Breast epithelium (tissue), 4 donors: ENCODE results near the gene C1RL. TPM values are rescaled to one million over a fixed set of nuclear protein-coding genes. Genes with fewer than 3 reads are reported as not detected.

ENCODE experiments used
- DNase-seq, 2 donors: peaks; one replicate each; pipeline ENCODE4 v3.0.0-alpha.2; 2019; ENCODE audit warnings: low spot score in 2 of 2
- H3K27ac ChIP-seq, 2 donors: fragments of 200-600 bp; sonication (generic) in 1 of 2; one replicate each; pipeline ENCODE4 v1.5.1; 2016 to 2019; ENCODE audit warnings: mild to moderate bottlenecking in 1 of 2
- H3K27me3 ChIP-seq, 2 donors: fragments of 200-600 bp; sonication (generic) in 1 of 2; one replicate each; pipeline versions ENCODE4 v1.5.1 to v1.6.0; 2017 to 2019; ENCODE audit warnings: control low read depth in 1 of 2, mild to moderate bottlenecking in 1 of 2
- H3K36me3 ChIP-seq: fragments of 200-600 bp; one replicate; pipeline ENCODE4 v1.5.1; 2019
- H3K4me1 ChIP-seq, 2 donors: fragments of 200-600 bp; sonication (generic); one replicate each; pipeline ENCODE4 v1.5.1; 2016 to 2019; ENCODE audit warnings: control low read depth in 1 of 2
- H3K4me3 ChIP-seq, 3 donors: fragments of 200-600 bp; sonication (generic); 1 replicate in 2 of 3; 2 replicates in 1 of 3; pipeline ENCODE4 v1.5.1; 2016 to 2019; ENCODE audit warnings: mild to moderate bottlenecking in 3 of 3, moderate library complexity in 2 of 3
- H3K9me3 ChIP-seq, 2 donors: fragments of 200-600 bp; sonication (generic) in 1 of 2; one replicate each; pipeline ENCODE4 v1.5.1; 2016 to 2019; ENCODE audit warnings: control low read depth in 1 of 2
- POLR2A ChIP-seq: fragments of 450-650 bp; IDR thresholded peaks from one replicate; pipeline ENCODE4 v1.6.1; 2016; ENCODE audit warnings: antibody characterized with exemption, mild to moderate bottlenecking, moderate library complexity
- POLR2AphosphoS5 ChIP-seq, 3 donors: sonication (generic); formaldehyde crosslinking; IDR thresholded peaks; one replicate each; pipeline ENCODE4 v1.6.1; 2017; ENCODE audit warnings: antibody characterized with exemption in 3 of 3
- intact Hi-C: fragments of 100-400 bp; cut with DNase I; formaldehyde crosslinking; loops from one replicate; pipeline ENCODE4 v1.15.1; 2023; ENCODE audit warnings: low total_unique reads
- total RNA-seq, 3 donors: library from RNA; depleted of rRNA; stranded (reverse); fragments of >200 nt; gene quantifications; one replicate each; pipeline ENCODE4 v1.1.0, GENCODE V29; 2016
- TF ChIP-seq, protein P1 (sequence below), 3 donors: fragments of 450-650 bp; IDR thresholded peaks; one replicate each; pipeline ENCODE4 v1.5.1; 2016 to 2017; ENCODE audit warnings: antibody characterized with exemption in 3 of 3, mild to moderate bottlenecking in 3 of 3, moderate library complexity in 3 of 3

Gene C1RL
- total RNA-seq, 3 donors from 2014 or later: 80.6 to 138 (median 124) TPM

DNA sequence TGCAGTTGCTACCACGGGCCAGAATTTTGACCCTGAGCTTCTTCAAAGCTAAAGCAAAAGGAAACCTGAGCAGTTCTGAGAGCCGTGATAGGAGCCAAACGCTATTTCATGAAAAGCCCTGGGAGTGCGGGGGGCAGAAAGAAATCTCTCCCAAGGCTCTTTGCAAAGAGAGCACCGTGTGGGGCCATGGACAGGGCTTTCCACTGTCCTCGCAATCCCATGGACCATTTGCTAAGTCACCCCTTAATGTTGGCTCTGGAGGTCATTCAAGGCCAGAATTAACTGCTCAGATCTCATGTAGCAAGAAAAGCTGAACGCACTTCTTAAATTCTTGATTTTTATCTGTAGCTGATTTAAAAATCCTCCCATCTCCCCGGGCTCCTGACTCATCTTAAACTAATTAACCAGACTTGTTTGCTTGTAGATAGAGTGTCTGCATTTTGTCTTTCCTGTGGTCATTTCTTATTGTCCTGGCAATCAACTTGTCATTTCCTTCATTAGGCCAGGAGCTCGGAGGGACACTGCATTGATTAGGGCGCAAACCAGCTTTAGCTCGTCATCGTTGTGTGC, 46.0 kb upstream of the C1RL start:
- Histone ChIP-seq H3K4me3 (peak overlapping the region in 1 of 3 donors; percentile 14), H3K9me3 (no peaks in the 10 kb centered on the region), H3K27ac (peak overlapping the region; percentile 80 to 92), H3K27me3 (no peaks in the 10 kb centered on the region), H3K4me1 (peaks cover 8 to 14% of the 10 kb centered on the region in 2 donors), H3K36me3 (no peaks in the 10 kb centered on the region)
- no peak for DNase-seq
- intact Hi-C loops: no loop called here
- TF ChIP-seq POLR2AphosphoS5 (IDR thresholded peaks at IDR 0.05): no peak
- TF ChIP-seq POLR2A: no peak
- TF ChIP-seq, protein P1, sequence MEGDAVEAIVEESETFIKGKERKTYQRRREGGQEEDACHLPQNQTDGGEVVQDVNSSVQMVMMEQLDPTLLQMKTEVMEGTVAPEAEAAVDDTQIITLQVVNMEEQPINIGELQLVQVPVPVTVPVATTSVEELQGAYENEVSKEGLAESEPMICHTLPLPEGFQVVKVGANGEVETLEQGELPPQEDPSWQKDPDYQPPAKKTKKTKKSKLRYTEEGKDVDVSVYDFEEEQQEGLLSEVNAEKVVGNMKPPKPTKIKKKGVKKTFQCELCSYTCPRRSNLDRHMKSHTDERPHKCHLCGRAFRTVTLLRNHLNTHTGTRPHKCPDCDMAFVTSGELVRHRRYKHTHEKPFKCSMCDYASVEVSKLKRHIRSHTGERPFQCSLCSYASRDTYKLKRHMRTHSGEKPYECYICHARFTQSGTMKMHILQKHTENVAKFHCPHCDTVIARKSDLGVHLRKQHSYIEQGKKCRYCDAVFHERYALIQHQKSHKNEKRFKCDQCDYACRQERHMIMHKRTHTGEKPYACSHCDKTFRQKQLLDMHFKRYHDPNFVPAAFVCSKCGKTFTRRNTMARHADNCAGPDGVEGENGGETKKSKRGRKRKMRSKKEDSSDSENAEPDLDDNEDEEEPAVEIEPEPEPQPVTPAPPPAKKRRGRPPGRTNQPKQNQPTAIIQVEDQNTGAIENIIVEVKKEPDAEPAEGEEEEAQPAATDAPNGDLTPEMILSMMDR (IDR thresholded peaks at IDR 0.05): no peak

DNA sequence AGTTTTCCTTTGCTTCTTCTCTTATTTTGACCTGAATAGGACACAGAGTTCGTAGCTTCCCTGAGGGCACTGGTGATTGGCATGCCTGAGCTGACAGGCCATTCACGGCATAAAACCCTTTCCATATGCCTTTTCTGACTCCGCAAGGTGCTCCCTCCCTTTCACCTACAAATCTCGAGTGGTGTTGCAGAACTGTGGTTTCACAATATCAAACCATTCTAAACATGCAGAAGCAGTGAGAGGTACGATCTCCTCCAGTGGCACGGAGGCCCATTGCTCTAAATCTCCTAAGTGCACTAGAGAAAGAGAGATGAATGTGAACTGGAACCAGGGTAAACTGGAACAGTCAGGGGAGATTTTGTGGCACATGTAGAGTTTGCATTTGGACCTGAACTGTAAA, 45.0 kb upstream of the C1RL start:
- TF ChIP-seq POLR2A: no peak
- no peak for TF ChIP-seq POLR2AphosphoS5 (IDR thresholded peaks at IDR 0.05)
- TF ChIP-seq, protein P1 (IDR thresholded peaks at IDR 0.05): no peak
- DNase-seq: no peak
- Histone ChIP-seq H3K27me3 (no peaks in the 10 kb centered on the region), H3K9me3 (no peaks in the 10 kb centered on the region), H3K27ac (no peak overlapping the region), H3K4me1 (peaks cover 8 to 14% of the 10 kb centered on the region in 2 donors), H3K36me3 (peaks cover 5% of the 10 kb centered on the region), H3K4me3 (no peak overlapping the region)
- intact Hi-C loops: no loop called here

DNA sequence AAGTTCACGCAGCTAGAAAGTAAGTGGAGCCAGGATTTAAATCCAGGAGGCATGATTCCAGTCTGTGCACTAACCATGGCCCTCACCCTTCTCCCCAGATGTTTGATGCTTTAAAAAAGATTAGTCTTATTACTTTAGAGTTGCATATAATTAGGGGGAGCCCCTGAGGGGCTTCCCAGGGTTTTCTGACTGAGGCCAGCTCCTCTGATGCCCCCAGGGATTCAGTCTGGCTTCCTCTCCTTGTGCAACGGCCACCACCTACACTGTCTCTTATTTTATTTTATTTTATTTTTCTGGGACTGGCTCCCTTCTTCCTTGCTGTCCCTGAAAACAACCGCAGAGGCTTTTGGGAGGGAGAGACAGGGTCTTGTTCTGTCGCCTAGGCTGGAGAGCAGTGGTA, 43.8 kb upstream of the C1RL start:
- Histone ChIP-seq H3K36me3 (peaks cover 5% of the 10 kb centered on the region), H3K27me3 (no peaks in the 10 kb centered on the region)

DNA sequence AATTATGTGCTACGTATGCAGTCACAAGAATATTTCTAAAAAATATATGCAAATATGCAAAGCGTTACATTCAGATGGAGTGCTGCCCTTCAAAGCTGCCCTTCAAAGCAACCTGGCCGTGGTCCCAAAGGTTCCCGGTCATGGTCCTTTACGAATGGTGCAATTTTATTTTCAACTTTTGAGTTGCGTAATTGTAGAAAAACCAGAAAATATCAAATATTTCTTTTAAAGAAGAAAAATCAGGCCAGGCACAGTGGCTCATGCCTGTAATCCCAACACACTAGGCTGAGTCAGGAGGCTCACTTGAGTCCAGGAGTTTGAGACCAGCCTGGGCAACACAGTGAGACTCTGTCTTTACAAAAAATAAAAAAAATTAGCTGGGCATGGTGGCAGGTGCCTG, 42.5 kb upstream of the C1RL start:
- peak overlapping the region in 1 of 2 donors; percentile 72 for H3K27ac ChIP-seq
- intact Hi-C loops: no loop called here
- no peaks in the 10 kb centered on the region for H3K9me3 ChIP-seq
- H3K27me3 ChIP-seq: no peaks in the 10 kb centered on the region
- no peak for TF ChIP-seq POLR2AphosphoS5 (IDR thresholded peaks at IDR 0.05)
- H3K4me3 ChIP-seq: no peak overlapping the region
- peaks cover 5% of the 10 kb centered on the region for H3K36me3 ChIP-seq
- peaks cover 8 to 14% of the 10 kb centered on the region in 2 donors for H3K4me1 ChIP-seq
- no peak for DNase-seq

More for the DNA sequence above, 43.8 kb upstream of the C1RL start:
- peak overlapping the region in 1 of 2 donors; percentile 51 for H3K27ac ChIP-seq
- TF ChIP-seq, protein P1 (IDR thresholded peaks at IDR 0.05): no peak
- TF ChIP-seq POLR2A: no peak
- TF ChIP-seq POLR2AphosphoS5 (IDR thresholded peaks at IDR 0.05): no peak
- no peaks in the 10 kb centered on the region for H3K9me3 ChIP-seq
- H3K4me3 ChIP-seq: no peak overlapping the region
- no peak for DNase-seq
- intact Hi-C loops: no loop called here
- H3K4me1 ChIP-seq: peaks cover 8 to 14% of the 10 kb centered on the region in 2 donors

DNA sequence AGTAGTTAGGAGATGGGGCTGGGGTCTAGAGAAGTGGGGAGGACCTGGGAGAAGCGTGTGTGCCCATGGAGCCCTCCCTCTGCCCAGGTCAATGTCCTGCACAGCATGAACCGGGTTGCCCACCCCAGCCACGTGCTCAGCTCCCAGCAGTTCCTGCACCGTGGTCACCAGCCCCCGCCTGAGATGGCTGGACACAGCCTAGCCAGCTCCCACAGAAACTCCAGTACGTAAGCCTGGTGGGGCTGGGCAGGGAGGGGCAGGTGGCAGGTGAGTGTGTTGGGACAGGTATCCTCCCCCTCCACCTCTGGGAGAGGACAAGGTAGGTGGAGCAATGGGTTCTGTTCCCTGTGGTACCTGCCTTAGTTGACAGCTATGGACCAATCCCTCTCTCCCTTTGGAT, 41.8 kb upstream of the C1RL start:
- intact Hi-C loops: no loop called here
- no peaks in the 10 kb centered on the region for H3K27me3 ChIP-seq
- peaks cover 5% of the 10 kb centered on the region for H3K36me3 ChIP-seq
- peaks cover 3 to 11% of the 10 kb centered on the region in 2 donors for H3K4me1 ChIP-seq
- H3K4me3 ChIP-seq: no peak overlapping the region
- H3K27ac ChIP-seq: peak overlapping the region in 1 of 2 donors; percentile 72
- no peaks in the 10 kb centered on the region for H3K9me3 ChIP-seq
- DNase-seq: no peak
- TF ChIP-seq POLR2A: no peak

DNA sequence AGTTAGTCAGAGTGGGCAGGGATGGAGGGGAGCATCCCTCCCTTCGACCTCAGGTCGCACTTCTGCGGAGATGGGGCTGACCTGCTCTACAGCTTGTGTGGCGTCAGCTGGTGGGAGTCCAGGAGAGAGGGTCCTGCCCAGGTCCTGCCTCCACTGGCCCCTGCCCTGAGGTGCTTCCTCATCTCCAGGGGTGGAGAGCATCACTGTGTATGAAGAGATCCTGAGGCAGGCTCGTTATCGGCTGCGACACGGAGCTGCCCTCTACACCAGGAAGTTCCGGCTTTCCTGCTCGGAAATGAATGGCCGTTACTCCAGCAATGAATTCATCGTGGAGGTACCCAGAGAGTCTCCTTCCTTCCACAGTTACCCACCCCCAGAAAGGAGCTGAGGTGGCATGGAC, 41.3 kb upstream of the C1RL start:
- DNase-seq: no peak
- no peak overlapping the region for H3K4me3 ChIP-seq

More for the DNA sequence above, 41.3 kb upstream of the C1RL start:
- no peaks in the 10 kb centered on the region for H3K9me3 ChIP-seq
- peaks cover 0 to 6% of the 10 kb centered on the region in 2 donors for H3K4me1 ChIP-seq
- no peak for TF ChIP-seq POLR2AphosphoS5 (IDR thresholded peaks at IDR 0.05)
- H3K36me3 ChIP-seq: peaks cover 5% of the 10 kb centered on the region
- H3K27ac ChIP-seq: peak overlapping the region in 1 of 2 donors; percentile 72
- H3K27me3 ChIP-seq: no peaks in the 10 kb centered on the region
- intact Hi-C loops: no loop called here
